NCI-H526 (cell line): ENCODE measurements around the gene AP3M1.

ENCODE experiments used
- DNase-seq, 2 experiments: peaks; one replicate each; lab custom pipeline; 2025; lab: John Stamatoyannopoulos, UW

The AP3M1 gene

DNA sequence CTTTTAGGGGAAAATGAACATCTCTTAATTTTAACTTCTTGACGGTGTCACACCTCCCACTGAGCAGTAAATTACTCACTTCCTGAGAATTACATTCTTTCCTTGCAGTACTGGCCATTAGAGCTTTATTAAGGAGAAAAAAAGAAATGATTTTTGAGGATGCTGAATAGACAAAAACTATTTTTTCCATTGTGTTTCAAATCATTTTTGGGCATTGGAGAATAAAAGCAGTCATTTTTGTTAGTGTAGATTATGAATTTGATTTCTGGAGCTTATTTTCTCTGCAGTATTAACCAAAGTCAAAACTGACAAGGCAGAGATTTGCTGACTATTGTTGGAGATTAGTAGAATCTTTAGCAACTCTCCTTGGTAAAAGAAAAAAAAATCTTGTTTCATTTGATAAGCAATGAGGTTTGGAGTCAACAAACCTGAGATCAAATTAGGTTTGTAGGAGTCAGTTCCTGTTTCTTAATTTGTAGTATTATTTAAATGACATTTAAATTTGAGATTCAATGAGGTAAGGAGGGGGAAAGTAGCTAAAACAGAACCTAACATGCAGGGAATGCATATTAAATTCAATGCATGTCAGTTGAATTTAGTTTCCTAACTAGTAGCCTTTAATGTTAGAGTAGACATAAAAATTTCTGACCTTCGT is 70.6 kb downstream of the AP3M1 start:
- no peak for DNase-seq

DNA sequence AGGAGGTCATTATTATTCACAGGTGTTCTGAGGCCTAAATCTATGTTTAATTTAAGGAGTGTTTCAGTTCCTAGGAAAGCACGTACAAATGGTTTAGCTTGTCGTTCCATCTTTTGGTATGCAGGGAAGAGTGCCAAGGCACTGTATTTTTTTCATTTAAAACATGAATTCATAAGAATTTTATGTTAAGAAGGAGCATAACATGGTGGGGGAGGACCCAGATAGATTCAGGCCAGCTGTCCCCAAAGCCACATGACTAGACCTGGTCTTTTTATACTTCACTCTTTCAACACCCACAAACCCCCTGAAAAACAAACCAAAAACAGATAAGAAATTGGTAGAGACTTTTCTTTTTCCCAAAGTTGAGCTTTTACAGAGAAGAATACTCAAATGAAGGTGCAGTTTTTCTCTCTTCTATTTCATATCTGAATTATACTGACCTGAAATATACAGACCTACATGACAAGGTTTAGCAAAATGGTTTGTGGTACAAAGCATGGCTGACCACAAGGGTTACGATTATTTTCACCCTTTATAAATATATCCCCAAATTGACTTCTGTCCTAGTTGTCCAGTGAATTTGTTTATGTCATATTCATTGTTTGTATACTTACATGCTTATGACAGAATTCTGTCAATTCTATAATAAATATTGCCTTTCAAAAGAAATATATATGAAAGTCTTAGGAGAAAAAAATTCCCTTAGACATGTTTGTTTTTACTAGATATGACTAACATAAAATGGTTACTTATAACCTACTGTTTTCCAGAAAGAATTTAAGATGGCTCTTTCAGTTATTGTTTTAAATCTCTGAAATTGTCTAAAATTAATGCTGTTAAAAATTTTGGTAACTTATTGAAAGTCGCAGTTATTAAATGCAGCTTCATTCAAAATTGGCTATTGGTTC is 71.3 kb downstream of the AP3M1 start:
- no peak for DNase-seq

DNA sequence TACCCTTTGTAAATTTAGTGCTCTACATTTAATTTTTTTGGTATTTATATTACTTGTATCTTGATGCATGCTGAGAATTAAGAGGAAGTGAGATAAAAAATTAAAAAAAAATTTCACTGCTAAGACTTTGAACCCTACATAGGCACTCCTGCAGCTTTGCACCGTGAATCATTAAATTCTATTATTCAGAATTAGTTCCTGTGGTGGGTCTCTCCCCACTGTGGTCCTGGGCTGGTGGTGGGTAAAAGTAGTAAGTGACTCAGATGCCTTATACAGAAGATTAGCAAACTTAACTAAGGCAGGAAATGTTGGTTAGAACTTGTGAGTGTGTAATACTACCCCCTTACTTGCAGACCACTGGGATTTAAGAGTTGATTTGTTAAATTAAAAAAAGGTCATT is 72.6 kb downstream of the AP3M1 start:
- no peak for DNase-seq

DNA sequence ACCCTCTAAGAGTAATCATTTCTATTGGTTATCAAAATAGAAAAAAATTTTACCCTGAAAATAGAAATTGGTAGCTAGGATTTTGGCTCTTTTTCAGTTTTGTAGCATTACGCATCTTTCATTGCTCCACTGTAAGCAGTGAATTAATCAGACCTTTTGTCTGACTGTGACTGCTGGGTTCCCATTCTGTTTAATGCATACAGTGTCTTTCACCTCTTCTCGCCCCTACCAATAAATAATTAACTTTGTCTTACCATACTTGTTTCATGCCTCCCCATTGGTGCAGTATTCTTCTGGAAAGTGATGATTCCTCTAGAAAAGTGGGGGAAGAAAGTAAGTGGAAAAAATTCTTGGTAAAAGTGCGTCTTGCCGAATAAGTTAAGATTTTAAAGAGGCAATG is 73.2 kb downstream of the AP3M1 start:
- no peak for DNase-seq

DNA sequence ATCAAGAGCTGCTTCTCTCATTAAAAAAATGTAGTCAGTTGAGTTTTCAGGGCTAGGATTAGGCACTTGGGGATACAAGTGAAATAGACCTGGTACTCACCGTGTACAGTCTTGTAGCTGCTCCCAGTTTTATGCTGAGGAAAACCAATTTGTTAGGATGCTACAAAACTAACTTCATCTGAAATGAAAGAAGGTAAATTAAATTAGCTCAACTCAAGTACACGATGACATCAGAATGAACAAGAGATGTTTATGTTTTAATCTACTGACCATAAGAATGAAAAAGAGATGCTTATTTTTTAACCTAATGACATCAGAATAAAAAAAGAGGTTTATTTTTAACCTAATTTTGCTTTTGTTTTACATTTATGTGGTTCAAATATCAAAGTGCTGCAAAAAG is 73.7 kb downstream of the AP3M1 start:
- DNase-seq, result no peak

DNA sequence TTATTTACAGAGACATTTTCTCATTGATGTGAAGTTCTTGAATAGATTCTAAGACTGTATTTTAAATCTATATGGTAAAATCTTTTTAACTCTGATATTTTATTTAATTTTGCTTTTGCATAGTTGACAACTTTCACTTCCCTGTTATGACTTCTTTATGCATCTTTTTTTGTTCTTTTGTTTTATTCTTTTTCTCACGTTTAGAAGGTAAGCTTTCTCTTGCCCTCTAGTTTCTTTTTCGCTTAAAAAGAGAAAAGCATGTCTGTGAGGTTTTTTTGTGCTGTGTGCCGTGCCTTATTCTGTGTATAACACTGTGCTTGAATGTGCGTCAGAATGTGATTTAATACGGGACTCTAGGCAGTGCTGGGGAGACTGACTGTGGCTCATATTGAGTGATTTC is 74.7 kb downstream of the AP3M1 start:
- DNase-seq, result no peak

DNA sequence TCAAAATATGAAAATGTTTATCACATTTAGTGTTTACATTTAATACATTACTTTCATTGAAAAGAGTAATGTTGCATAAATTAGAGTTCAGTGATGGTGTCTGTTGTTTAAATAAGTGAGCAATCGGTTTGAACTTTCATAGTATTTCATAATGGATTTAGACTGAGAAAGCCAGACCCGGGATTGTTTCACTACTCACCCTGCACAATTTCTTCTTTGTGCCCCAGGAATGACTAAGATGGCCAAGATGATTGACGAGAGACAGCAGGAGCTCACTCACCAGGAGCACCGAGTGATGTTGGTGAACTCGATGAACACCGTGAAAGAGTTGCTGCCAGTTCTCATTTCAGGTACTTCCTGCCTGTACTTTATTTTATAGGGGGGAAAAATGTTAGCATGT is 78.1 kb downstream of the AP3M1 start:
- DNase-seq, result no peak

DNA sequence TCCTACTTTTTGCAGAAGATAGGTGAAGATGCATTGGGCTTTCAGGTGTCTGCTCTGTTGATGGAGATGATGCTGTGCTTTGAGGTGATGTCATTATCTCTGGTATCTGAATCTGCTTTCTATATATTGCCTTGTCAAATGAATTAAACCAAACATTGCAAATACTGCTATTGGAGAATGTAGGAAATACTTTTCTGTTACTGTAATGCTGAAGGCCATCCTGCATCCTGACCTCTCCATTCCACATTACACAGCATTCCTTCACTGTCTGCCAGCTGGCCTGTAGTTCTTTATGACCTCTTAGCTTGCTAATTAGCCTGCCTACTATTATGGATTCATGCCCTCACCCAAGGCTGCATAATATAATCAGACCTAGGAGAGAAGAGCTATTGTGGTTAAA is 79.5 kb downstream of the AP3M1 start:
- DNase-seq, result peak in 1 of 2 experiments; percentile 5
